ENCODE measurements around the gene PROB1. TPM values are rescaled to one million over a fixed set of nuclear protein-coding genes. Genes with fewer than 3 reads are reported as not detected.
"Not testable (repeated sequence)": the region's sequence is repeated elsewhere in the genome, so short reads cannot be mapped to it uniquely, and the experiment has no call there.

PROB1 gene
- total RNA-seq (0.63 and 0.68 TPM in 2 replicates), polyA plus RNA-seq (0.10 TPM in 1 of 2 replicates, not detected in the other)

GRCh38 chr5:139394654-139395566, at the start of gene PROB1:
TSS of gene PROB1 (minus strand) at chr5:139395104. CDS start at chr5:139395081, 23 bp downstream.
- no peak for DNase-seq (ENCODE audit: low spot score)
- Histone ChIP-seq H3K36me3 (replicated peaks; ENCODE audit: insufficient read depth, low read depth) (no peaks in the 10 kb centered on the region), H3K4me3 (peak within 1 kb of the TSS; percentile 48), H2AFZ (peak within 1 kb of the TSS; percentile 82), H3K9me3 (ENCODE audit: low read depth) (no peaks in the 10 kb centered on the region), H3K4me1 (ENCODE audit: insufficient read depth) (peaks cover 8% of the 10 kb centered on the region), H3K79me2 (no peaks in the 10 kb centered on the region), H3K27me3 (peaks cover 26% of the 10 kb centered on the region), H4K20me1 (ENCODE audit: insufficient read depth, poor library complexity, severe bottlenecking) (no peaks in the 10 kb centered on the region), H3K4me2 (peak within 1 kb of the TSS; percentile 91), H3K27ac (no peak within 1 kb of the TSS), H3K9me2 (replicated peaks; ENCODE audit: insufficient read depth) (no peaks in the 10 kb centered on the region)
- 26% methylated on average over 58 of the region's 76 CpGs for WGBS (ENCODE audit: low lambda C conversion rate, missing lambda C conversion rate)
- TF ChIP-seq EZH2 (IDR thresholded peaks at IDR 0.05; ENCODE audit: borderline replicate concordance) (peak; percentile 28), EZH2phosphoT487 (IDR thresholded peaks at IDR 0.05; ENCODE audit: low read depth, severe bottlenecking, unreplicated experiment) (peak; percentile 62), CTCF (IDR thresholded peaks at IDR 0.05; ENCODE audit: poor library complexity) (no peak)

- Histone ChIP-seq H3K36me3 (replicated peaks; ENCODE audit: insufficient read depth, low read depth) (no peaks in the 10 kb centered on the region), H3K79me2 (no peaks in the 10 kb centered on the region), H3K27me3 (no peaks in the 10 kb centered on the region), H2AFZ (no peak overlapping the region), H4K20me1 (ENCODE audit: insufficient read depth, poor library complexity, severe bottlenecking) (no peaks in the 10 kb centered on the region), H3K4me1 (ENCODE audit: insufficient read depth) (peaks cover 5% of the 10 kb centered on the region), H3K9me2 (replicated peaks; ENCODE audit: insufficient read depth) (no peaks in the 10 kb centered on the region), H3K9me3 (ENCODE audit: low read depth) (no peaks in the 10 kb centered on the region), H3K4me3 (no peak overlapping the region), H3K27ac (peak overlapping the region; percentile 65), H3K4me2 (no peak overlapping the region)
- no peak for DNase-seq (ENCODE audit: low spot score)
- WGBS (ENCODE audit: low lambda C conversion rate, missing lambda C conversion rate) = 38% methylated on average over 4 of the region's 4 CpGs
- TF ChIP-seq EZH2phosphoT487 (IDR thresholded peaks at IDR 0.05; ENCODE audit: low read depth, severe bottlenecking, unreplicated experiment) (no peak), EZH2 (IDR thresholded peaks at IDR 0.05; ENCODE audit: borderline replicate concordance) (no peak), CTCF (IDR thresholded peaks at IDR 0.05; ENCODE audit: poor library complexity) (no peak)
These were observed 49.0 kb upstream of the PROB1 start for GRCh38 chr5:139443831-139444453.

- not testable (repeated sequence) for H3K9me2 ChIP-seq (replicated peaks; ENCODE audit: insufficient read depth); H3K27me3 ChIP-seq; H3K9me3 ChIP-seq (ENCODE audit: low read depth); H3K79me2 ChIP-seq; H2AFZ ChIP-seq; DNase-seq (ENCODE audit: low spot score); H3K4me3 ChIP-seq; H3K27ac ChIP-seq; H3K36me3 ChIP-seq (replicated peaks; ENCODE audit: insufficient read depth, low read depth); H3K4me2 ChIP-seq; H4K20me1 ChIP-seq (ENCODE audit: insufficient read depth, poor library complexity, severe bottlenecking)
- WGBS (ENCODE audit: low lambda C conversion rate, missing lambda C conversion rate) = 97% methylated on average over 17 of the region's 17 CpGs
- peaks cover 11% of the 10 kb centered on the region for H3K4me1 ChIP-seq (ENCODE audit: insufficient read depth)
These were observed 45.5 kb upstream of the PROB1 start for GRCh38 chr5:139440416-139440815.

Measured in hepatocyte (in vitro differentiated cells).